ENCODE measurements around the gene ZNF407. TPM values are rescaled to one million over a fixed set of nuclear protein-coding genes. Genes with fewer than 3 reads are reported as not detected.

Gene ZNF407
- total and polyA plus RNA-seq, 4 donors, result 2.8 to 34.9 (median 9.5) TPM

DNA sequence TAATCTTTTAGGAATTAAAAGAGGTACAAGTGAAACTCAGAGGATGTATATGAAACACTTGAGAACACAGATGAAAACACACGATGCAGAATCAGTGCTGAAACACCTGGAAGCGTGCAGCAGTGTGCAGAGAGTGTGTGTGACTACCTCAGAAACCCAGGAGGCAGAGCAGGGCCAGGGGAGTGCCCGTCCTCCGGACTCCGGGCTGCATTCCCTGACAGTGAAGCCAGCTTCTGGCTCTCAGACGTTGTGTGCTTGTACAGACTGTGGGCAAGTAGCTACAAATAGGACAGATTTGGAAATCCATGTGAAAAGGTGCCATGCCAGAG is 34.6 kb downstream of the ZNF407 start:
- TF ChIP-seq, protein P1, sequence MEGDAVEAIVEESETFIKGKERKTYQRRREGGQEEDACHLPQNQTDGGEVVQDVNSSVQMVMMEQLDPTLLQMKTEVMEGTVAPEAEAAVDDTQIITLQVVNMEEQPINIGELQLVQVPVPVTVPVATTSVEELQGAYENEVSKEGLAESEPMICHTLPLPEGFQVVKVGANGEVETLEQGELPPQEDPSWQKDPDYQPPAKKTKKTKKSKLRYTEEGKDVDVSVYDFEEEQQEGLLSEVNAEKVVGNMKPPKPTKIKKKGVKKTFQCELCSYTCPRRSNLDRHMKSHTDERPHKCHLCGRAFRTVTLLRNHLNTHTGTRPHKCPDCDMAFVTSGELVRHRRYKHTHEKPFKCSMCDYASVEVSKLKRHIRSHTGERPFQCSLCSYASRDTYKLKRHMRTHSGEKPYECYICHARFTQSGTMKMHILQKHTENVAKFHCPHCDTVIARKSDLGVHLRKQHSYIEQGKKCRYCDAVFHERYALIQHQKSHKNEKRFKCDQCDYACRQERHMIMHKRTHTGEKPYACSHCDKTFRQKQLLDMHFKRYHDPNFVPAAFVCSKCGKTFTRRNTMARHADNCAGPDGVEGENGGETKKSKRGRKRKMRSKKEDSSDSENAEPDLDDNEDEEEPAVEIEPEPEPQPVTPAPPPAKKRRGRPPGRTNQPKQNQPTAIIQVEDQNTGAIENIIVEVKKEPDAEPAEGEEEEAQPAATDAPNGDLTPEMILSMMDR (IDR thresholded peaks at IDR 0.05; ENCODE audit: control extremely low read depth, extremely low read depth), result no peak
- H3K36me3 ChIP-seq (ENCODE audit: control insufficient read depth in 4 of 4, insufficient read depth in 4 of 4, low read length in 4 of 4), result peaks cover 8 to 29% (median 16%) of the 10 kb centered on the region in 4 donors
- H3K27me3 ChIP-seq (ENCODE audit: control insufficient read depth in 3 of 3, insufficient read depth in 3 of 3, low read length in 2 of 3), result no peaks in the 10 kb centered on the region
- DNase-seq, result no peak
- no peak overlapping the region for H3K4me3 ChIP-seq
- H3K4me1 ChIP-seq (ENCODE audit: control insufficient read depth in 5 of 5, insufficient read depth in 5 of 5, low read length in 5 of 5), result peaks cover 0 to 2% (median 0%) of the 10 kb centered on the region in 5 donors
- WGBS, 2 donors, result 79 to 95% methylated on average over 6 of the region's 6 CpGs
- H3K9me3 ChIP-seq (ENCODE audit: control insufficient read depth in 4 of 4, insufficient read depth in 3 of 4, low read length in 3 of 4), result no peaks in the 10 kb centered on the region
- H3K9ac ChIP-seq (ENCODE audit: insufficient read depth in 1 of 2, low read length in 2 of 2), result no peak overlapping the region
- H3K27ac ChIP-seq (ENCODE audit: low read depth in 1 of 2, low read length in 1 of 2), result peak overlapping the region in 1 of 2 donors; percentile 33
- no peak for ATAC-seq (ENCODE audit: insufficient read depth, low FRiP score)

DNA sequence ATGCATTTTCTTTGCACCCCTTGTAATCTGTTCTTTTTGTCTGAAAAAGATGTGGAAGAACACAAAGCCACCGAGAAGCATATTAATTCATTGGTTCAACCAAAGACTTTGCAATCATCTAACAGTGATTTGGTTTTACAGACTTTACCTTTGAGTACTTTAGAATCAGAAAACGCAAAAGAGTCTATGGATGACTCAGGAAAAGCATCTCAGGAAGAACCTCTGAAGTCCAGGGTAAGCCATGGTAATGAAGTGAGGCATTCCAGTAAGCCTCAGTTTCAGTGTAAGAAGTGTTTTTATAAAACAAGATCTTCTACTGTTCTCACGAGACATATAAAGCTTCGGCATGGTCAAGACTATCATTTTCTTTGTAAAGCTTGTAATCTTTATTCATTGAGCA is 35.2 kb downstream of the ZNF407 start:
- TF ChIP-seq, protein P1 (IDR thresholded peaks at IDR 0.05; ENCODE audit: control extremely low read depth, extremely low read depth), result no peak
- no peak for ATAC-seq (ENCODE audit: insufficient read depth, low FRiP score)

DNA sequence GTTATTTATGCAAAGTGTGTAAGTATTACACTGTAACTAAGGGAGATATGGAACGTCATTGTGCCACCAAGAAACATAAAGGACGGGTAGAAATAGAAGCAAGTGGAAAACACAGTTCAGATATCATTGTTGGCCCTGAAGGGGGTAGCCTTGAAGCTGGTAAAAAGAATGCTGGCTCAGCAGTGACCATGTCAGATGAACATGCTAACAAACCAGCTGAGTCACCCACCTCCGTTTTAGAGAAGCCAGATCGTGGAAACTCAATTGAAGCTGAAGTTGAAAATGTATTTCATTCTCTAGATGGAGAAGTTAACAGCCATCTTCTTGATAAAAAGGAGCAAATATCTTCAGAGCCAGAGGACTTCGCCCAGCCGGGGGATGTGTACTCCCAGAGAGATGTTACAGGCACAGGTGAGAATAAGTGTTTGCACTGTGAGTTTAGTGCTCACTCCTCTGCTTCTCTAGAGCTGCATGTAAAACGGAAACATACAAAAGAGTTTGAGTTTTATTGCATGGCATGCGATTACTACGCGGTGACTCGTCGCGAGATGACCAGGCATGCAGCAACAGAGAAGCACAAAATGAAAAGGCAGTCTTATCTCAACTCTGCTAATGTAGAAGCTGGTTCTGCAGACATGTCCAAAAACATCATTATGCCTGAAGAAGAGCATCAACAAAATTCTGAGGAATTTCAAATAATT is 36.1 kb downstream of the ZNF407 start:
- WGBS, 2 donors, result 89 to 91% methylated on average over 13 of the region's 13 CpGs
- Histone ChIP-seq H3K4me1 (ENCODE audit: control insufficient read depth in 5 of 5, insufficient read depth in 5 of 5, low read length in 5 of 5) (peaks cover 0 to 2% (median 0%) of the 10 kb centered on the region in 5 donors), H3K9ac (ENCODE audit: insufficient read depth in 1 of 2, low read length in 2 of 2) (no peak overlapping the region), H3K27ac (ENCODE audit: low read depth in 1 of 2, low read length in 1 of 2) (no peak overlapping the region), H3K4me3 (no peak overlapping the region), H3K36me3 (ENCODE audit: control insufficient read depth in 4 of 4, insufficient read depth in 4 of 4, low read length in 4 of 4) (peaks cover 8 to 33% (median 16%) of the 10 kb centered on the region in 4 donors), H3K27me3 (ENCODE audit: control insufficient read depth in 3 of 3, insufficient read depth in 3 of 3, low read length in 2 of 3) (no peaks in the 10 kb centered on the region), H3K9me3 (ENCODE audit: control insufficient read depth in 4 of 4, insufficient read depth in 3 of 4, low read length in 3 of 4) (no peaks in the 10 kb centered on the region)
- DNase-seq (no peak), ATAC-seq (ENCODE audit: insufficient read depth, low FRiP score) (no peak)
- TF ChIP-seq, protein P1 (IDR thresholded peaks at IDR 0.05; ENCODE audit: control extremely low read depth, extremely low read depth), result no peak

More for the DNA sequence above, 35.2 kb downstream of the ZNF407 start:
- WGBS, 2 donors, result 97 to 98% methylated on average over 4 of the region's 4 CpGs
- Histone ChIP-seq H3K9me3 (ENCODE audit: control insufficient read depth in 4 of 4, insufficient read depth in 3 of 4, low read length in 3 of 4) (no peaks in the 10 kb centered on the region), H3K4me1 (ENCODE audit: control insufficient read depth in 5 of 5, insufficient read depth in 5 of 5, low read length in 5 of 5) (peaks cover 0 to 2% (median 0%) of the 10 kb centered on the region in 5 donors), H3K27me3 (ENCODE audit: control insufficient read depth in 3 of 3, insufficient read depth in 3 of 3, low read length in 2 of 3) (no peaks in the 10 kb centered on the region), H3K4me3 (no peak overlapping the region), H3K9ac (ENCODE audit: insufficient read depth in 1 of 2, low read length in 2 of 2) (no peak overlapping the region), H3K36me3 (ENCODE audit: control insufficient read depth in 4 of 4, insufficient read depth in 4 of 4, low read length in 4 of 4) (peaks cover 8 to 31% (median 16%) of the 10 kb centered on the region in 4 donors), H3K27ac (ENCODE audit: low read depth in 1 of 2, low read length in 1 of 2) (no peak overlapping the region)
- no peak for DNase-seq
